ENCODE measurements around the gene RAG2.
A peak's percentile ranks its signal among the peaks of the same experiment; 100 is the strongest.

RAG2 gene

DNA sequence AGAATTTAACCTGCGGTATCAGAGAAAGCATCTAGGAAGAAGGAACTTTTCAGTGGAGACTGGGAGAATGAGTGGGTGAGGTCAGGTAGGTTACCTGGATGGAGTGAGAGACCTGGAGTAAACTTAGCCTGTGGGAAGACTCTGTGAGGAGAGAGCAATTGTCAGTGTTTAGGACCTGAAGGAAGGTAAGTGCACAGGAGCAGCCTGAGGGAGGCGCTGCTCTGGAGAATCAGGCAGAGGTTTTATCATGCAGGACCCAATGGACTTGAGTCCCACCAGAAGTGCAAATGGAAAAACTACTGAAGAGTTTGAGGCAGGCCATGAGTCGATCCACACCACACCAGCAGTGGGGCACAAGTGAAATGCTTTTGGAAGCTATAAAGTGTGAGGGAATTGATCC is 14.4 kb downstream of the RAG2 start:
- H3K4me1 ChIP-seq (ENCODE audit: insufficient read depth, low read length, severe bottlenecking): no peaks in the 10 kb centered on the region
- H3F3A ChIP-seq (ENCODE audit: insufficient read depth, low read length): no peaks in the 10 kb centered on the region
- no peaks in the 10 kb centered on the region for H3K9me2 ChIP-seq (ENCODE audit: low read depth, low read length)
- no peaks in the 10 kb centered on the region for H3K36me3 ChIP-seq (ENCODE audit: insufficient read depth, low read length)
- H3K9ac ChIP-seq (ENCODE audit: low read length): no peak overlapping the region
- no peaks in the 10 kb centered on the region for H3K27me3 ChIP-seq (ENCODE audit: insufficient read depth, low read length)
- H3K27ac ChIP-seq (ENCODE audit: low read depth, low read length, poor library complexity, severe bottlenecking): no peak overlapping the region
- no peak overlapping the region for H2AFZ ChIP-seq (ENCODE audit: low read length)
- H3K4me2 ChIP-seq (ENCODE audit: low read length): no peak overlapping the region
- H3K79me2 ChIP-seq (ENCODE audit: insufficient read depth, low read length): no peaks in the 10 kb centered on the region
- peaks cover 13% of the 10 kb centered on the region for H3K9me3 ChIP-seq (ENCODE audit: low read length)
- no peak overlapping the region for H3K4me3 ChIP-seq (ENCODE audit: low read depth, low read length, poor library complexity, severe bottlenecking)
- TF ChIP-seq CTCF (IDR thresholded peaks at IDR 0.05; ENCODE audit: low read length) (peak; percentile 13; the same call in 1 of the 2 replicates), EZH2 (IDR thresholded peaks at IDR 0.05; ENCODE audit: borderline replicate concordance, low read length) (no peak)
- H4K20me1 ChIP-seq (ENCODE audit: insufficient read depth, low read length): no peaks in the 10 kb centered on the region

- H3K4me3 ChIP-seq (ENCODE audit: low read depth, low read length, poor library complexity, severe bottlenecking): no peak overlapping the region
- no peak for TF ChIP-seq EZH2 (IDR thresholded peaks at IDR 0.05; ENCODE audit: borderline replicate concordance, low read length)
- TF ChIP-seq CTCF (IDR thresholded peaks at IDR 0.05; ENCODE audit: low read length): no peak
Observed at GRCh38 chr11:36581536-36581935, 16.5 kb downstream of the RAG2 start.

DNA sequence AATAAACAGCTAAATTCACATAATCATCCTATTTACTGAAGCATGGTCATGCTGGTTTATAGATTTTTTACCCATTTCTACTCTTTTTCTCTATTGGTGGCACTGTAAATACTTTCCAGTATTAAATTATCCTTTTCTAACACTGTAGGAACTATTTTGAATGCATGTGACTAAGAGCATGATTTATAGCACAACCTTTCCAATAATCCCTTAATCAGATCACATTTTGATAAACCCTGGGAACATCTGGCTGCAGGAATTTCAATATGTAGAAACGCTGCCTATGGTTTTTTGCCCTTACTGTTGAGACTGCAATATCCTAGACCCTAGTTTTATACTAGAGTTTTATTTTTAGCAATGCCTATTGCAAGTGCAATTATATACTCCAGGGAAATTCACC is 19.6 kb downstream of the RAG2 start:
- H3K79me2 ChIP-seq (ENCODE audit: insufficient read depth, low read length): no peaks in the 10 kb centered on the region
- H3K36me3 ChIP-seq (ENCODE audit: insufficient read depth, low read length): no peaks in the 10 kb centered on the region; the same call in 1 of the 2 replicates
- no peak for TF ChIP-seq EZH2 (IDR thresholded peaks at IDR 0.05; ENCODE audit: borderline replicate concordance, low read length)
- no peak for TF ChIP-seq CTCF (IDR thresholded peaks at IDR 0.05; ENCODE audit: low read length)
- no peaks in the 10 kb centered on the region for H3K9me2 ChIP-seq (ENCODE audit: low read depth, low read length)
- H3K9me3 ChIP-seq (ENCODE audit: low read length): peaks cover 13% of the 10 kb centered on the region
- H3K9ac ChIP-seq (ENCODE audit: low read length): no peak overlapping the region
- H3K4me2 ChIP-seq (ENCODE audit: low read length): no peak overlapping the region
- H2AFZ ChIP-seq (ENCODE audit: low read length): no peak overlapping the region
- H3K27me3 ChIP-seq (ENCODE audit: insufficient read depth, low read length): no peaks in the 10 kb centered on the region
- no peaks in the 10 kb centered on the region for H4K20me1 ChIP-seq (ENCODE audit: insufficient read depth, low read length)
- H3F3A ChIP-seq (ENCODE audit: insufficient read depth, low read length): no peaks in the 10 kb centered on the region
- no peak overlapping the region for H3K27ac ChIP-seq (ENCODE audit: low read depth, low read length, poor library complexity, severe bottlenecking)
- H3K4me1 ChIP-seq (ENCODE audit: insufficient read depth, low read length, severe bottlenecking): peaks cover 43% of the 10 kb centered on the region
- no peak overlapping the region for H3K4me3 ChIP-seq (ENCODE audit: low read depth, low read length, poor library complexity, severe bottlenecking)

More at GRCh38 chr11:36581536-36581935, 16.5 kb downstream of the RAG2 start:
- H3K9me2 ChIP-seq (ENCODE audit: low read depth, low read length): no peaks in the 10 kb centered on the region
- H3K79me2 ChIP-seq (ENCODE audit: insufficient read depth, low read length): no peaks in the 10 kb centered on the region
- H2AFZ ChIP-seq (ENCODE audit: low read length): no peak overlapping the region
- no peaks in the 10 kb centered on the region for H3K36me3 ChIP-seq (ENCODE audit: insufficient read depth, low read length)
- H3K9me3 ChIP-seq (ENCODE audit: low read length): peaks cover 13% of the 10 kb centered on the region
- H3K4me1 ChIP-seq (ENCODE audit: insufficient read depth, low read length, severe bottlenecking): peaks cover 12% of the 10 kb centered on the region
- H3K27me3 ChIP-seq (ENCODE audit: insufficient read depth, low read length): no peaks in the 10 kb centered on the region
- H3K9ac ChIP-seq (ENCODE audit: low read length): no peak overlapping the region
- H3K27ac ChIP-seq (ENCODE audit: low read depth, low read length, poor library complexity, severe bottlenecking): no peak overlapping the region
- no peaks in the 10 kb centered on the region for H4K20me1 ChIP-seq (ENCODE audit: insufficient read depth, low read length)
- no peak overlapping the region for H3K4me2 ChIP-seq (ENCODE audit: low read length)
- H3F3A ChIP-seq (ENCODE audit: insufficient read depth, low read length): no peaks in the 10 kb centered on the region
